GM10266 (cell line): ENCODE measurements around the gene PIGT.

Experiments
- DNase-seq: peaks from one replicate; pipeline ENCODE4 v3.0.0; 2012; ENCODE audit errors: extremely low spot score
- CTCF ChIP-seq: IDR thresholded peaks from 2 replicates; pipeline ENCODE4 v1.5.1; 2012; ENCODE audit warnings: mild to moderate bottlenecking, low read depth; ENCODE audit not compliant: control insufficient read depth, insufficient read depth; ENCODE audit errors: missing control alignments

Gene PIGT

GRCh38 chr20:45441746-45442145 lies 25.8 kb downstream of the PIGT start:
- DNase-seq = no peak

GRCh38 chr20:45444050-45444449 lies 28.1 kb downstream of the PIGT start:
- TF ChIP-seq CTCF = no peak
- no peak for DNase-seq

More at GRCh38 chr20:45441746-45442145, 25.8 kb downstream of the PIGT start:
- no peak for TF ChIP-seq CTCF

GRCh38 chr20:45445805-45446562 lies 30.0 kb downstream of the PIGT start:
- peak; percentile 43 for DNase-seq
- TF ChIP-seq CTCF = peak; percentile 60

GRCh38 chr20:45448270-45448669 lies 32.3 kb downstream of the PIGT start:
- TF ChIP-seq CTCF = no peak
- DNase-seq = no peak

- TF ChIP-seq CTCF = no peak
- DNase-seq = no peak
These were observed 33.6 kb downstream of the PIGT start for GRCh38 chr20:45449528-45449927.

GRCh38 chr20:45450097-45450818 lies 34.3 kb downstream of the PIGT start:
- no peak for DNase-seq

More at GRCh38 chr20:45450097-45450818, 34.3 kb downstream of the PIGT start:
- peak; percentile 67 for TF ChIP-seq CTCF
